ENCODE results near the gene LHX6. TPM values are rescaled to one million over a fixed set of nuclear protein-coding genes. Genes with fewer than 3 reads are reported as not detected.

Gene LHX6
- total and polyA plus RNA-seq, 2 experiments from 2014 or later: 1.0 to 1.2 TPM

GRCh38 chr9:122248448-122248865 lies 19.7 kb upstream of the LHX6 start:
- peaks cover 18% of the 10 kb centered on the region for H3K4me1 ChIP-seq (ENCODE audit: insufficient read depth)
- H4K20me1 ChIP-seq (replicated peaks; ENCODE audit: insufficient read depth): no peaks in the 10 kb centered on the region; the same call in 1 of the 2 replicates
- H2AFZ ChIP-seq: no peak overlapping the region
- Mint-ChIP-seq H3K36me3 (ENCODE audit: low read depth) (peaks cover 41% of the 10 kb centered on the region), H3K27ac (no peak overlapping the region), H3K4me3 (no peak overlapping the region), H3K9me3 (no peaks in the 10 kb centered on the region), H3K4me1 (peaks cover 16% of the 10 kb centered on the region), H3K27me3 (ENCODE audit: insufficient read depth, low read depth, poor library complexity) (peaks cover 1% of the 10 kb centered on the region)
- no peaks in the 10 kb centered on the region; the same call in 1 of the 2 replicates for H3F3A ChIP-seq (replicated peaks; ENCODE audit: low read depth)
- no peak overlapping the region for H3K4me3 ChIP-seq
- no peaks in the 10 kb centered on the region for H3K9me2 ChIP-seq (ENCODE audit: insufficient read depth)
- ATAC-seq (no peak), DNase-seq (ENCODE audit: low spot score) (no peak)
- no peak for TF ChIP-seq ZNF114 (CRISPR knock-in tag; IDR thresholded peaks at IDR 0.05)
- TF ChIP-seq NANOG (IDR thresholded peaks at IDR 0.05; ENCODE audit: borderline replicate concordance): no peak
- no peak for TF ChIP-seq CREB1 (CRISPR knock-in tag; IDR thresholded peaks at IDR 0.05; ENCODE audit: low read depth)
- TF ChIP-seq JUNB (IDR thresholded peaks at IDR 0.05; ENCODE audit: unreplicated experiment): no peak
- no peak for TF ChIP-seq EZH2 (IDR thresholded peaks at IDR 0.05; ENCODE audit: low read depth, unreplicated experiment)
- no peak for TF ChIP-seq ZNF462 (CRISPR knock-in tag; IDR thresholded peaks at IDR 0.05)
- no peak for TF ChIP-seq REST (IDR thresholded peaks at IDR 0.05; ENCODE audit: unreplicated experiment)
- no peak for TF ChIP-seq STAT1 (IDR thresholded peaks at IDR 0.05; ENCODE audit: unreplicated experiment)
- TF ChIP-seq POLR2AphosphoS5 (IDR thresholded peaks at IDR 0.05; ENCODE audit: low read depth): no peak
- no peak for TF ChIP-seq ZNF331 (CRISPR knock-in tag; IDR thresholded peaks at IDR 0.05; ENCODE audit: low read depth)
- TF ChIP-seq CTCF (conservative IDR thresholded peaks at IDR 0.05; ENCODE audit: low read depth in 2 of 2): no peak
- TF ChIP-seq ETS1 (IDR thresholded peaks at IDR 0.05): no peak
- H3K27ac ChIP-seq (ENCODE audit: low read depth): no peak overlapping the region
- H3K79me2 ChIP-seq (replicated peaks; ENCODE audit: insufficient read depth): no peaks in the 10 kb centered on the region; the same call in 1 of the 2 replicates
- no peak overlapping the region for H3K4me2 ChIP-seq
- H3K27me3 ChIP-seq (ENCODE audit: insufficient read depth): no peaks in the 10 kb centered on the region
- H3K36me3 ChIP-seq (ENCODE audit: insufficient read depth): peaks cover 40% of the 10 kb centered on the region

All from GM23338 (cell line).